HG02885 (cell line): Measurements from ENCODE around the gene RERE.

ENCODE experiments used
- ATAC-seq: cut with Tn5 transposase; IDR thresholded peaks from one replicate; pipeline ENCODE4 v1.9.1; 2021; ENCODE audit warnings: mild to moderate bottlenecking; ENCODE audit not compliant: unreplicated experiment, poor library complexity

Gene RERE

GRCh38 chr1:8565802-8566201 lies 251.6 kb downstream of the RERE start:
- ATAC-seq, result no peak

GRCh38 chr1:8563944-8564537 lies 253.4 kb downstream of the RERE start:
- ATAC-seq, result no peak

GRCh38 chr1:8562881-8563865 lies 254.3 kb downstream of the RERE start:
- ATAC-seq, result no peak

- ATAC-seq, result no peak
Observed at GRCh38 chr1:8562222-8562621, 255.2 kb downstream of the RERE start.

- ATAC-seq, result no peak
Observed at GRCh38 chr1:8560611-8561544, 256.6 kb downstream of the RERE start.

GRCh38 chr1:8560035-8560434 lies 257.4 kb downstream of the RERE start:
- no peak for ATAC-seq

- ATAC-seq, result no peak
Observed at GRCh38 chr1:8555582-8555981, 261.9 kb downstream of the RERE start.

GRCh38 chr1:8554956-8555534 lies 262.4 kb downstream of the RERE start:
- no peak for ATAC-seq

- ATAC-seq, result no peak
Observed at GRCh38 chr1:8552820-8553397, 264.5 kb downstream of the RERE start.

GRCh38 chr1:8551613-8552489 lies 265.6 kb downstream of the RERE start:
- ATAC-seq, result no peak

GRCh38 chr1:8551057-8551456 lies 266.4 kb downstream of the RERE start:
- ATAC-seq, result no peak

- ATAC-seq, result no peak
Observed at GRCh38 chr1:8547791-8548190, 269.6 kb downstream of the RERE start.

- no peak for ATAC-seq
Observed at GRCh38 chr1:8545078-8545477, 272.4 kb downstream of the RERE start.

GRCh38 chr1:8544644-8545043 lies 272.8 kb downstream of the RERE start:
- ATAC-seq, result no peak

GRCh38 chr1:8543965-8544364 lies 273.5 kb downstream of the RERE start:
- ATAC-seq, result no peak

GRCh38 chr1:8541961-8542521 lies 275.4 kb downstream of the RERE start:
- no peak for ATAC-seq

- no peak for ATAC-seq
Observed at GRCh38 chr1:8540971-8541370, 276.5 kb downstream of the RERE start.

- ATAC-seq, result no peak
Observed at GRCh38 chr1:8540261-8540941, 277.0 kb downstream of the RERE start.
